ENCODE measurements around the gene COL4A2.
"Not testable (repeated sequence)": the region's sequence is repeated elsewhere in the genome, so short reads cannot be mapped to it uniquely, and the experiment has no call there.

The COL4A2 gene

GRCh38 chr13:110307767-110308655 is 927 bp downstream of the COL4A2 start:
- DNase-seq (ENCODE audit: low read depth in 2 of 2) = no peak

GRCh38 chr13:110308656-110309359 is 1.7 kb downstream of the COL4A2 start:
- DNase-seq (ENCODE audit: low read depth in 2 of 2) = no peak

- no peak for DNase-seq (ENCODE audit: low read depth in 2 of 2)
Measured at GRCh38 chr13:110309661-110310524, 2.8 kb downstream of the COL4A2 start.

- no peak for DNase-seq (ENCODE audit: low read depth in 2 of 2)
Measured at GRCh38 chr13:110310541-110311442, 3.7 kb downstream of the COL4A2 start.

- no peak for DNase-seq (ENCODE audit: low read depth in 2 of 2)
Measured at GRCh38 chr13:110311443-110312338, 4.6 kb downstream of the COL4A2 start.

GRCh38 chr13:110312339-110313031 is 5.4 kb downstream of the COL4A2 start:
- no peak for DNase-seq (ENCODE audit: low read depth in 2 of 2)

- DNase-seq (ENCODE audit: low read depth in 2 of 2) = not testable (repeated sequence)
Measured at GRCh38 chr13:110313261-110313660, 6.2 kb downstream of the COL4A2 start.

- not testable (repeated sequence) for DNase-seq (ENCODE audit: low read depth in 2 of 2)
Measured at GRCh38 chr13:110313733-110314132, 6.6 kb downstream of the COL4A2 start.

- DNase-seq (ENCODE audit: low read depth in 2 of 2) = no peak
Measured at GRCh38 chr13:110314516-110315245, 7.6 kb downstream of the COL4A2 start.

- DNase-seq (ENCODE audit: low read depth in 2 of 2) = no peak
Measured at GRCh38 chr13:110316196-110316595, 9.1 kb downstream of the COL4A2 start.

GRCh38 chr13:110317093-110317492 is 10.0 kb downstream of the COL4A2 start:
- no peak for DNase-seq (ENCODE audit: low read depth in 2 of 2)

- DNase-seq (ENCODE audit: low read depth in 2 of 2) = no peak
Measured at GRCh38 chr13:110317496-110318195, 10.6 kb downstream of the COL4A2 start.

GRCh38 chr13:110318920-110319319 is 11.8 kb downstream of the COL4A2 start:
- DNase-seq (ENCODE audit: low read depth in 2 of 2) = no peak

- no peak for DNase-seq (ENCODE audit: low read depth in 2 of 2)
Measured at GRCh38 chr13:110319397-110319773, 12.3 kb downstream of the COL4A2 start.

- DNase-seq (ENCODE audit: low read depth in 2 of 2) = no peak
Measured at GRCh38 chr13:110319774-110320509, 12.9 kb downstream of the COL4A2 start.

GRCh38 chr13:110320645-110321044 is 13.6 kb downstream of the COL4A2 start:
- DNase-seq (ENCODE audit: low read depth in 2 of 2) = no peak

GRCh38 chr13:110321573-110321972 is 14.5 kb downstream of the COL4A2 start:
- not testable (repeated sequence) for DNase-seq (ENCODE audit: low read depth in 2 of 2)
